CD14-positive monocyte (primary cell): ENCODE results near the gene ERI2. TPM values are rescaled to one million over a fixed set of nuclear protein-coding genes. Genes with fewer than 3 reads are reported as not detected.

Experiments used
- DNase-seq, 3 donors: peaks; one replicate each; pipeline ENCODE4 v3.0.0-alpha.2; 2011 to 2022
- H2AFZ ChIP-seq: 2 replicates; pipeline ENCODE4 v1.6.0; 2012; ENCODE audit warnings: mild to moderate bottlenecking, low read depth, low read length, inconsistent platforms; ENCODE audit not compliant: insufficient read depth, poor library complexity, severe bottlenecking
- H3K27ac ChIP-seq, 2 donors: 1 replicate in 1 of 2; 2 replicates in 1 of 2; pipeline ENCODE4 v1.5.1; 2012 to 2013; ENCODE audit warnings: low read length in 2 of 2, control low read depth in 1 of 2, inconsistent platforms in 1 of 2, low read depth in 1 of 2, mild to moderate bottlenecking in 1 of 2
- H3K27me3 ChIP-seq, 2 donors: one replicate each; pipeline versions ENCODE4 v1.6.0 to v1.6.1; 2011 to 2013; ENCODE audit warnings: low read length in 2 of 2; ENCODE audit not compliant: control insufficient read depth in 2 of 2, insufficient read depth in 2 of 2
- H3K36me3 ChIP-seq, 2 donors: replicated peaks in 1 of 2; 1 replicate in 1 of 2; 2 replicates in 1 of 2; pipeline versions ENCODE4 v1.5.1 to v1.6.1; 2012 to 2013; ENCODE audit warnings: low read length in 2 of 2, control low read depth in 1 of 2, inconsistent platforms in 1 of 2, mild to moderate bottlenecking in 1 of 2; ENCODE audit not compliant: insufficient read depth in 2 of 2, control insufficient read depth in 1 of 2
- H3K4me1 ChIP-seq, 2 donors: 1 replicate in 1 of 2; 2 replicates in 1 of 2; pipeline versions ENCODE4 v1.5.1 to v1.6.1; 2012 to 2013; ENCODE audit warnings: low read length in 2 of 2, control low read depth in 1 of 2, inconsistent platforms in 1 of 2, mild to moderate bottlenecking in 1 of 2, moderate library complexity in 1 of 2; ENCODE audit not compliant: insufficient read depth in 2 of 2, control insufficient read depth in 1 of 2
- H3K4me2 ChIP-seq: replicated peaks from 2 replicates; pipeline ENCODE3; 2012; ENCODE audit warnings: low read length, moderate library complexity, mild to moderate bottlenecking; ENCODE audit not compliant: poor library complexity, severe bottlenecking; ENCODE audit errors: extremely low read depth
- H3K4me3 ChIP-seq, 3 experiments: fragments of 200-600 bp in 1 of 3; sonication (generic) in 1 of 3; replicated peaks in 1 of 3; 1 replicate in 2 of 3; 2 replicates in 1 of 3; pipeline ENCODE4 v1.5.1; 2011 to 2013; ENCODE audit warnings: low read length in 3 of 3, mild to moderate bottlenecking in 3 of 3, control low read depth in 2 of 3, low read depth in 2 of 3, inconsistent platforms in 1 of 3, moderate library complexity in 1 of 3
- H3K79me2 ChIP-seq: 2 replicates; pipeline ENCODE4 v1.6.0; 2012; ENCODE audit warnings: mild to moderate bottlenecking, control low read depth, inconsistent platforms, low read length, moderate library complexity; ENCODE audit not compliant: insufficient read depth
- H3K9ac ChIP-seq: 2 replicates; pipeline ENCODE4 v1.6.0; 2017; ENCODE audit warnings: low read length, mild to moderate bottlenecking; ENCODE audit not compliant: insufficient read depth, poor library complexity, severe bottlenecking
- H3K9me3 ChIP-seq, 2 donors: replicated peaks in 1 of 2; 1 replicate in 1 of 2; 2 replicates in 1 of 2; pipeline versions ENCODE4 v1.5.1 to v1.6.1; 2012 to 2013; ENCODE audit warnings: low read length in 2 of 2, control low read depth in 1 of 2; ENCODE audit not compliant: control insufficient read depth in 1 of 2, insufficient read depth in 1 of 2
- H4K20me1 ChIP-seq: 2 replicates; pipeline ENCODE4 v1.6.0; 2012; ENCODE audit warnings: mild to moderate bottlenecking, low read length, control low read depth, moderate library complexity; ENCODE audit not compliant: insufficient read depth
- H3K27ac Mint-ChIP-seq, 7 donors: one replicate each; pipeline ENCODE4 v1.8.0; 2020; ENCODE audit warnings: mild to moderate bottlenecking in 7 of 7, mixed read lengths in 7 of 7, moderate library complexity in 6 of 7, inconsistent platforms in 2 of 7
- H3K27me3 Mint-ChIP-seq, 3 donors: one replicate each; pipeline ENCODE4 v1.8.0; 2021 to 2022; ENCODE audit warnings: low read depth in 3 of 3, mild to moderate bottlenecking in 3 of 3, mixed read lengths in 3 of 3, moderate library complexity in 3 of 3, inconsistent platforms in 1 of 3
- H3K36me3 Mint-ChIP-seq, 2 donors: one replicate each; pipeline ENCODE4 v1.8.0; 2020; ENCODE audit warnings: mixed read lengths in 2 of 2, inconsistent platforms in 1 of 2, mild to moderate bottlenecking in 1 of 2
- H3K4me1 Mint-ChIP-seq: one replicate; pipeline ENCODE4 v1.8.0; 2020; ENCODE audit warnings: mild to moderate bottlenecking, mixed read lengths
- H3K4me3 Mint-ChIP-seq, 2 donors: one replicate each; pipeline ENCODE4 v1.8.0; 2020; ENCODE audit warnings: mild to moderate bottlenecking in 2 of 2, mixed read lengths in 2 of 2, moderate library complexity in 1 of 2
- H3K9me3 Mint-ChIP-seq, 7 donors: one replicate each; pipeline ENCODE4 v1.8.0; 2020 to 2022; ENCODE audit warnings: mixed read lengths in 7 of 7, mild to moderate bottlenecking in 6 of 7, moderate library complexity in 6 of 7, inconsistent platforms in 2 of 7
- CTCF ChIP-seq: fragments of 200-600 bp; IDR thresholded peaks from one replicate; pipeline ENCODE4 v1.8.0; 2022; ENCODE audit warnings: antibody characterized with exemption, mild to moderate bottlenecking
- WGBS: methylation state at CpG from one replicate; pipeline ENCODE4 v1.1.5; 2013; ENCODE audit warnings: missing lambda C conversion rate; ENCODE audit not compliant: insufficient coverage; 5-methylcytosine and 5-hydroxymethylcytosine counted together
- intact Hi-C, 2 donors: fragments of 100-400 bp; cut with micrococcal nuclease; formaldehyde crosslinking; loops; one replicate each; pipeline versions ENCODE4 v1.15.0 to v1.15.1; 2023
- polyA plus RNA-seq, 3 donors: library from polyadenylated mRNA; depleted of rRNA in 1 of 3; unstranded in 2 of 3; stranded (reverse) in 1 of 3; fragments of 300-500 nt in 2 of 3; fragments of >200 nt in 1 of 3; fragmentation: Illumina TruSeq in 2 of 3; gene quantifications; 1 replicate in 2 of 3; 2 replicates in 1 of 3; pipeline ENCODE4 v1.2.3, GENCODE V29; 2012 to 2021

ERI2 gene
- polyA plus RNA-seq, 3 donors = 4.0 to 10.5 (median 10.4) TPM

GRCh38 chr16:20829536-20829935 is 23.3 kb upstream of the ERI2 start:
- WGBS = no CpG with 5 or more reads among the region's 1 CpG

GRCh38 chr16:20826039-20826566 is 19.8 kb upstream of the ERI2 start:
- no peak overlapping the region for H2AFZ ChIP-seq
- Mint-ChIP-seq H3K36me3 (peaks cover 20 to 34% of the 10 kb centered on the region in 2 donors), H3K9me3 (no peaks in the 10 kb centered on the region), H3K4me3 (no peak overlapping the region), H3K4me1 (peaks cover 10% of the 10 kb centered on the region), H3K27me3 (no peaks in the 10 kb centered on the region), H3K27ac (no peak overlapping the region)
- no peak for TF ChIP-seq CTCF
- no peaks in the 10 kb centered on the region for H3K9me3 ChIP-seq
- no peak overlapping the region for H3K4me3 ChIP-seq
- intact Hi-C loops = no loop called here
- no peaks in the 10 kb centered on the region for H4K20me1 ChIP-seq
- H3K27ac ChIP-seq = no peak overlapping the region
- H3K79me2 ChIP-seq = no peaks in the 10 kb centered on the region
- no peak for DNase-seq
- H3K4me2 ChIP-seq = no peak overlapping the region
- no peak overlapping the region for H3K9ac ChIP-seq
- peaks cover 9 to 10% of the 10 kb centered on the region in 2 donors for H3K4me1 ChIP-seq
- WGBS = 76% methylated on average over 3 of the region's 3 CpGs
- H3K36me3 ChIP-seq = peaks cover 31 to 54% of the 10 kb centered on the region in 2 donors
- H3K27me3 ChIP-seq = no peaks in the 10 kb centered on the region

More at GRCh38 chr16:20829536-20829935, 23.3 kb upstream of the ERI2 start:
- H3K36me3 ChIP-seq = peaks cover 38 to 75% of the 10 kb centered on the region in 2 donors
- intact Hi-C loops = no loop called here
- no peak overlapping the region for H3K27ac ChIP-seq
- H3K9me3 Mint-ChIP-seq = peaks cover 0 to 4% (median 0%) of the 10 kb centered on the region in 7 donors
- no peak overlapping the region for H3K4me2 ChIP-seq
- peaks cover 38 to 55% of the 10 kb centered on the region in 2 donors for H3K36me3 Mint-ChIP-seq
- H3K4me1 ChIP-seq = no peaks in the 10 kb centered on the region
- no peak for DNase-seq
- no peak overlapping the region for H3K4me3 Mint-ChIP-seq
- no peaks in the 10 kb centered on the region for H3K79me2 ChIP-seq
- H3K27me3 ChIP-seq = no peaks in the 10 kb centered on the region
- no peaks in the 10 kb centered on the region for H3K27me3 Mint-ChIP-seq
- no peak overlapping the region for H2AFZ ChIP-seq
- H3K9me3 ChIP-seq = no peaks in the 10 kb centered on the region
- TF ChIP-seq CTCF = no peak
- H3K27ac Mint-ChIP-seq = no peak overlapping the region
- H3K9ac ChIP-seq = no peak overlapping the region
- H4K20me1 ChIP-seq = no peaks in the 10 kb centered on the region
- H3K4me1 Mint-ChIP-seq = no peaks in the 10 kb centered on the region
- H3K4me3 ChIP-seq = no peak overlapping the region
